WERI-Rb-1 (cell line): Measurements from ENCODE around the gene SUN1.

Experiments used
- DNase-seq: peaks from one replicate; pipeline ENCODE4 v3.0.0-alpha.2; 2020
- H3K27ac ChIP-seq: fragments of 250-450 bp; sonication (Bioruptor Pico); 2 replicates; pipeline ENCODE4 v1.5.1; 2020; ENCODE audit warnings: mild to moderate bottlenecking, moderate library complexity
- H3K27me3 ChIP-seq: fragments of 250-450 bp; sonication (Bioruptor Pico); 2 replicates; pipeline ENCODE4 v1.5.1; 2021; ENCODE audit warnings: mild to moderate bottlenecking, low read depth, moderate library complexity; ENCODE audit not compliant: insufficient read depth, severe bottlenecking
- H3K36me3 ChIP-seq: fragments of 250-450 bp; sonication (Bioruptor Pico); 2 replicates; pipeline ENCODE4 v1.5.1; 2020; ENCODE audit warnings: mild to moderate bottlenecking, moderate library complexity
- H3K4me3 ChIP-seq: 2 replicates; pipeline ENCODE4 v1.5.1; 2011; ENCODE audit warnings: low read depth, mild to moderate bottlenecking, control low read depth, low read length
- H3K9me3 ChIP-seq: fragments of 250-450 bp; sonication (Bioruptor Pico); 2 replicates; pipeline ENCODE4 v1.5.1; 2021; ENCODE audit warnings: mild to moderate bottlenecking, moderate library complexity; ENCODE audit not compliant: severe bottlenecking
- CTCF ChIP-seq: IDR thresholded peaks from 2 replicates; pipeline ENCODE4 v1.5.1; 2011; ENCODE audit warnings: low read depth, mild to moderate bottlenecking, control low read depth, inconsistent platforms, low read length

SUN1 gene

GRCh38 chr7:902996-903395 lies 70.7 kb downstream of the SUN1 start:
- DNase-seq, result no peak
- TF ChIP-seq CTCF, result no peak
- no peak overlapping the region for H3K27ac ChIP-seq
- no peaks in the 10 kb centered on the region for H3K27me3 ChIP-seq
- no peak overlapping the region for H3K4me3 ChIP-seq
- no peaks in the 10 kb centered on the region for H3K9me3 ChIP-seq
- H3K36me3 ChIP-seq, result peaks cover 6% of the 10 kb centered on the region

- DNase-seq, result no peak
- peaks cover 1% of the 10 kb centered on the region; the same call in 1 of the 2 replicates for H3K36me3 ChIP-seq
- H3K27ac ChIP-seq, result no peak overlapping the region
- H3K9me3 ChIP-seq, result no peaks in the 10 kb centered on the region
- no peak overlapping the region for H3K4me3 ChIP-seq
- H3K27me3 ChIP-seq, result no peaks in the 10 kb centered on the region
- no peak for TF ChIP-seq CTCF
These were observed 71.9 kb downstream of the SUN1 start for GRCh38 chr7:903921-904755.

- no peak overlapping the region for H3K4me3 ChIP-seq
- TF ChIP-seq CTCF, result no peak
- no peak for DNase-seq
These were observed 72.6 kb downstream of the SUN1 start for GRCh38 chr7:904847-905246.

GRCh38 chr7:906776-907157 lies 74.5 kb downstream of the SUN1 start:
- Histone ChIP-seq H3K4me3 (no peak overlapping the region), H3K27ac (no peak overlapping the region), H3K27me3 (no peaks in the 10 kb centered on the region), H3K36me3 (no peaks in the 10 kb centered on the region), H3K9me3 (no peaks in the 10 kb centered on the region)
- no peak for DNase-seq
- TF ChIP-seq CTCF, result no peak

More at GRCh38 chr7:904847-905246, 72.6 kb downstream of the SUN1 start:
- Histone ChIP-seq H3K27me3 (no peaks in the 10 kb centered on the region), H3K9me3 (no peaks in the 10 kb centered on the region), H3K27ac (no peak overlapping the region), H3K36me3 (no peaks in the 10 kb centered on the region)

- H3K4me3 ChIP-seq, result no peak overlapping the region
- no peaks in the 10 kb centered on the region for H3K9me3 ChIP-seq
- no peak overlapping the region for H3K27ac ChIP-seq
- no peaks in the 10 kb centered on the region for H3K36me3 ChIP-seq
- no peak for DNase-seq
- H3K27me3 ChIP-seq, result no peaks in the 10 kb centered on the region
- TF ChIP-seq CTCF, result no peak
These were observed 75.1 kb downstream of the SUN1 start for GRCh38 chr7:907158-907980.
